CD4-positive, alpha-beta T cell treated with Interleukin-4 for 4 hours (primary cell): Measurements from ENCODE around the gene C10orf95.

Source experiments
- DNase-seq: peaks from one replicate; pipeline ENCODE4 v3.0.0-alpha.2; 2020

C10orf95 gene

DNA sequence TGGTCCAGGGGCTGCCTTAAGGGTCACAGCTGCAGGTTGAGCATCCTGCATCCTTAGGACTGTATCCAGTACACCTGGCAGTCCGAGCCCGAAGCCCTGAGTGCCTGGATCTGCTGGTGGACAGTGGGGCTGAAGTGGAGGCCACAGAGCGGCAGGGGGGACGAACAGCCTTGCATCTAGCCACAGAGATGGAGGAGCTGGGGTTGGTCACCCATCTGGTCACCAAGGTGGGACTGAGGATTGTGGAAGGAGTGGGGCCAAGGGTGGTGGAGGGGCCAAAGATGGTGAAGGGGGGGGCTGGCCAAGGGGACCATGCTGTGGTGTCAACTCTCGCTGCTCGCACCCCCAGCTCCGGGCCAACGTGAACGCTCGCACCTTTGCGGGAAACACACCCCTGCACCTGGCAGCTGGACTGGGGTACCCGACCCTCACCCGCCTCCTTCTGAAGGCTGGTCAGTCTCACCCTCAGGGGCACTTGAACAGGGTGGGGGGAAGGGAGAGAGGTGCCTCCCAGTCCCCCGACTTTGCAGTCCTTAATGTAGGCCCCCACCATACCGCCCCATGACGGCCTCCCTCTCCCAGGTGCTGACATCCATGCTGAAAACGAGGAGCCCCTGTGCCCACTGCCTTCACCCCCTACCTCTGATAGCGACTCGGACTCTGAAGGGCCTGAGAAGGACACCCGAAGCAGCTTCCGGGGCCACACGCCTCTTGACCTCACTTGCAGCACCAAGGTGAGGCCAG lies 50.6 kb downstream of the C10orf95 start:
- no peak for DNase-seq

DNA sequence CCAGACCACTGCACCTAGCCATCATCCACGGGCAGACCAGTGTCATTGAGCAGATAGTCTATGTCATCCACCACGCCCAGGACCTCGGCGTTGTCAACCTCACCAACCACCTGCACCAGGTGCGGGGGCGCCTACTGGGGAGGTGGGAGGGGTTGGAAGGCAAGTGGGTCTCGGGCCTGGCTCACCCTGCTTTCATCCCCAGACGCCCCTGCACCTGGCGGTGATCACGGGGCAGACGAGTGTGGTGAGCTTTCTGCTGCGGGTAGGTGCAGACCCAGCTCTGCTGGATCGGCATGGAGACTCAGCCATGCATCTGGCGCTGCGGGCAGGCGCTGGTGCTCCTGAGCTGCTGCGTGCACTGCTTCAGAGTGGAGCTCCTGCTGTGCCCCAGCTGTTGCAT lies 51.3 kb downstream of the C10orf95 start:
- no peak for DNase-seq
